SK-N-SH treated with all-trans-retinoic acid at 6 μM for 48 hours (cell line): ENCODE measurements around the gene TNNI2.

Experiments used
- ATAC-seq: fragments of 200-7000 bp; cut with Tn5 transposase; 3 replicates; pipeline ENCODE4 v1.9.1; 2020; ENCODE audit warnings: mild to moderate bottlenecking, moderate library complexity
- ARNTL ChIP-seq: fragments of 450-650 bp; formaldehyde crosslinking; IDR thresholded peaks from 2 replicates; pipeline ENCODE4 v1.5.0; 2020; ENCODE audit warnings: low read depth, mild to moderate bottlenecking, moderate library complexity, borderline replicate concordance
- BACH2 ChIP-seq: fragments of 250-450 bp; sonication (Bioruptor Pico); IDR thresholded peaks from 2 replicates; pipeline ENCODE4 v1.9.0; 2021; ENCODE audit warnings: mild to moderate bottlenecking, borderline replicate concordance
- CSDC2 ChIP-seq: fragments of 250-450 bp; sonication (Bioruptor Pico); IDR thresholded peaks from 2 replicates; pipeline ENCODE4 v1.5.0; 2020; ENCODE audit warnings: mild to moderate bottlenecking, moderate library complexity
- CSRNP3 ChIP-seq: fragments of 250-450 bp; sonication (Bioruptor Pico); IDR thresholded peaks from 2 replicates; pipeline ENCODE4 v1.5.1; 2021; ENCODE audit warnings: mild to moderate bottlenecking, moderate library complexity
- ESRRG ChIP-seq: fragments of 250-450 bp; sonication (Bioruptor Pico); IDR thresholded peaks from 2 replicates; pipeline ENCODE4 v1.6.1; 2021; ENCODE audit warnings: mild to moderate bottlenecking
- GLIS3 ChIP-seq: fragments of 250-450 bp; sonication (Bioruptor Pico); IDR thresholded peaks from 2 replicates; pipeline ENCODE4 v1.5.0; 2020; ENCODE audit warnings: mild to moderate bottlenecking, moderate library complexity
- ISL1 ChIP-seq: fragments of 250-450 bp; sonication (Bioruptor Pico); IDR thresholded peaks from 2 replicates; pipeline ENCODE4 v2.1.2; 2022; ENCODE audit warnings: mild to moderate bottlenecking, moderate library complexity
- OSR1 ChIP-seq: fragments of 250-450 bp; sonication (Bioruptor Pico); IDR thresholded peaks from 2 replicates; pipeline ENCODE4 v1.8.0; 2022; ENCODE audit warnings: moderate library complexity, mild to moderate bottlenecking, inconsistent platforms
- PPARA ChIP-seq: fragments of 250-450 bp; sonication (Bioruptor Pico); IDR thresholded peaks from 2 replicates; pipeline ENCODE4 v1.5.0; 2020; ENCODE audit warnings: mild to moderate bottlenecking, borderline replicate concordance
- SNAI2 ChIP-seq: fragments of 250-450 bp; sonication (Bioruptor Pico); IDR thresholded peaks from 2 replicates; pipeline ENCODE4 v1.5.0; 2020; ENCODE audit warnings: mild to moderate bottlenecking, moderate library complexity
- TOX ChIP-seq: fragments of 250-450 bp; sonication (Bioruptor Pico); IDR thresholded peaks from 2 replicates; pipeline ENCODE4 v1.8.0; 2021; ENCODE audit warnings: mild to moderate bottlenecking, moderate library complexity, borderline replicate concordance
- ZC3H10 ChIP-seq: fragments of 250-450 bp; sonication (Bioruptor Pico); IDR thresholded peaks from 2 replicates; pipeline ENCODE4 v1.5.1; 2021; ENCODE audit warnings: mild to moderate bottlenecking, moderate library complexity
- ZFP3 ChIP-seq: fragments of 250-450 bp; sonication (Bioruptor Pico); IDR thresholded peaks from 2 replicates; pipeline ENCODE4 v1.5.0; 2020; ENCODE audit warnings: mild to moderate bottlenecking, moderate library complexity
- ZFP30 ChIP-seq: fragments of 450-650 bp; formaldehyde crosslinking; IDR thresholded peaks from 2 replicates; pipeline ENCODE4 v1.5.0; 2022; ENCODE audit warnings: mild to moderate bottlenecking, moderate library complexity
- ZNF565 ChIP-seq: fragments of 450-650 bp; formaldehyde crosslinking; conservative IDR thresholded peaks from 2 replicates; pipeline ENCODE4 v1.5.0; 2020; ENCODE audit warnings: low read depth, mild to moderate bottlenecking, moderate library complexity
- ZNF70 ChIP-seq: fragments of 450-650 bp; formaldehyde crosslinking; IDR thresholded peaks from 2 replicates; pipeline ENCODE4 v1.5.0; 2020; ENCODE audit warnings: mild to moderate bottlenecking, moderate library complexity
- ZNF8 ChIP-seq: fragments of 450-650 bp; formaldehyde crosslinking; IDR thresholded peaks from 2 replicates; pipeline ENCODE4 v1.5.0; 2020; ENCODE audit warnings: mild to moderate bottlenecking, moderate library complexity
- TF ChIP-seq, protein P1 (sequence below): fragments of 250-450 bp; sonication (Bioruptor Pico); IDR thresholded peaks from 2 replicates; pipeline ENCODE4 v1.8.0; 2021; ENCODE audit warnings: low read depth, mild to moderate bottlenecking, moderate library complexity, borderline replicate concordance
- TF ChIP-seq, protein P2 (sequence below): fragments of 250-450 bp; sonication (Bioruptor Pico); IDR thresholded peaks from 2 replicates; pipeline ENCODE4 v1.8.0; 2020; ENCODE audit warnings: mild to moderate bottlenecking, moderate library complexity, borderline replicate concordance
- TF ChIP-seq, protein P3 (sequence below): fragments of 250-450 bp; sonication (Bioruptor Pico); IDR thresholded peaks from 2 replicates; pipeline ENCODE4 v1.5.0; 2020; ENCODE audit warnings: mild to moderate bottlenecking, moderate library complexity

TNNI2 gene

DNA sequence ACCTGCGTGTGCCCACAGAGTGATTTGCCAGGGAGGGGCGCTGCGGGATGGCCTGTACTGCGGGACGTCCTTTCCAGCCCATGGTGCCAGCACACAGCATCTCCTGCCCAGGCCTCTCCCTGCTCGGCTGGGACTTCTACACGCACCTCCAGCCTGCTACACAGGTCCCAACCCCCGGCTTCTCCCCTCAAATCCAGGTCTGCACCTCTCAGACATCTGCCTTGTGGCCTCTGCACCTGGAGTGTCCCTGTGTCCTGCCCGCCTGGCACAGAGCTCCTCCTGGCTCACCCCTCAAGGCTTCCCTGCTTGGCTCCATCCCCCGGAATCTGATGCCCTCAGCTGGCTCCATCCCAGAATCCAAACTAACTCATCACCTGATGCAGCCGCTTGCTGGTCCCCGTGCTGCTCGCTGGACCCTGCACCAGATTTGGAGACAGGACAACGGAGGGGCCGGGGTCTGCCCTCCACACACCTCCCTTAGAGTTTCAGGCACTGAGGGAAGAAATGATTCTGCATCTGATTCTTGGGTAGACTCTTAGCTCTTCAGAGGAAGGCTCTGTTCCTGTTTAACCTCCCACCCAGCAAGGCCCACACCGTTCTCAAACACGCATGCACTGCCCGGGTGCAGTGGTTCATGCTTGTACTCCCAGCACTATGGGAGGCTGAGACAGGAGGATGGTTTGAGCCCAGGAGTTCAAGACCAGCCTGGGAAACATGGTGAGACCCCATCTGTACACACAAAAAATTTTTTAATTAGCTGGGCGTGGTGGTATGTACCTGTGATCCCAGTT is 10.1 kb downstream of the TNNI2 start (continued):
- TF ChIP-seq, protein P1, sequence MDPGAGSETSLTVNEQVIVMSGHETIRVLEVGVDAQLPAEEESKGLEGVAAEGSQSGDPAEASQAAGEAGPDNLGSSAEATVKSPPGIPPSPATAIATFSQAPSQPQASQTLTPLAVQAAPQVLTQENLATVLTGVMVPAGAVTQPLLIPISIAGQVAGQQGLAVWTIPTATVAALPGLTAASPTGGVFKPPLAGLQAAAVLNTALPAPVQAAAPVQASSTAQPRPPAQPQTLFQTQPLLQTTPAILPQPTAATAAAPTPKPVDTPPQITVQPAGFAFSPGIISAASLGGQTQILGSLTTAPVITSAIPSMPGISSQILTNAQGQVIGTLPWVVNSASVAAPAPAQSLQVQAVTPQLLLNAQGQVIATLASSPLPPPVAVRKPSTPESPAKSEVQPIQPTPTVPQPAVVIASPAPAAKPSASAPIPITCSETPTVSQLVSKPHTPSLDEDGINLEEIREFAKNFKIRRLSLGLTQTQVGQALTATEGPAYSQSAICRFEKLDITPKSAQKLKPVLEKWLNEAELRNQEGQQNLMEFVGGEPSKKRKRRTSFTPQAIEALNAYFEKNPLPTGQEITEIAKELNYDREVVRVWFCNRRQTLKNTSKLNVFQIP (CRISPR knock-in tag), result no peak
- TF ChIP-seq ARNTL (CRISPR knock-in tag) (no peak), ZC3H10 (CRISPR knock-in tag) (no peak)

- TF ChIP-seq ISL1 (CRISPR knock-in tag) (no peak), CSDC2 (CRISPR knock-in tag) (no peak), SNAI2 (CRISPR knock-in tag) (no peak), ZNF70 (CRISPR knock-in tag) (no peak), ARNTL (CRISPR knock-in tag) (no peak), CSRNP3 (no peak), ZNF565 (CRISPR knock-in tag) (no peak), BACH2 (CRISPR knock-in tag) (no peak), GLIS3 (CRISPR knock-in tag) (no peak), ZNF8 (CRISPR knock-in tag) (no peak), TOX (CRISPR knock-in tag) (no peak), ESRRG (CRISPR knock-in tag) (no peak), PPARA (CRISPR knock-in tag) (no peak), ZFP3 (CRISPR knock-in tag) (no peak), ZFP30 (CRISPR knock-in tag) (no peak), OSR1 (no peak)
- TF ChIP-seq, protein P2, sequence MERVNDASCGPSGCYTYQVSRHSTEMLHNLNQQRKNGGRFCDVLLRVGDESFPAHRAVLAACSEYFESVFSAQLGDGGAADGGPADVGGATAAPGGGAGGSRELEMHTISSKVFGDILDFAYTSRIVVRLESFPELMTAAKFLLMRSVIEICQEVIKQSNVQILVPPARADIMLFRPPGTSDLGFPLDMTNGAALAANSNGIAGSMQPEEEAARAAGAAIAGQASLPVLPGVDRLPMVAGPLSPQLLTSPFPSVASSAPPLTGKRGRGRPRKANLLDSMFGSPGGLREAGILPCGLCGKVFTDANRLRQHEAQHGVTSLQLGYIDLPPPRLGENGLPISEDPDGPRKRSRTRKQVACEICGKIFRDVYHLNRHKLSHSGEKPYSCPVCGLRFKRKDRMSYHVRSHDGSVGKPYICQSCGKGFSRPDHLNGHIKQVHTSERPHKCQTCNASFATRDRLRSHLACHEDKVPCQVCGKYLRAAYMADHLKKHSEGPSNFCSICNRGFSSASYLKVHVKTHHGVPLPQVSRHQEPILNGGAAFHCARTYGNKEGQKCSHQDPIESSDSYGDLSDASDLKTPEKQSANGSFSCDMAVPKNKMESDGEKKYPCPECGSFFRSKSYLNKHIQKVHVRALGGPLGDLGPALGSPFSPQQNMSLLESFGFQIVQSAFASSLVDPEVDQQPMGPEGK (CRISPR knock-in tag), result no peak
- TF ChIP-seq, protein P3, sequence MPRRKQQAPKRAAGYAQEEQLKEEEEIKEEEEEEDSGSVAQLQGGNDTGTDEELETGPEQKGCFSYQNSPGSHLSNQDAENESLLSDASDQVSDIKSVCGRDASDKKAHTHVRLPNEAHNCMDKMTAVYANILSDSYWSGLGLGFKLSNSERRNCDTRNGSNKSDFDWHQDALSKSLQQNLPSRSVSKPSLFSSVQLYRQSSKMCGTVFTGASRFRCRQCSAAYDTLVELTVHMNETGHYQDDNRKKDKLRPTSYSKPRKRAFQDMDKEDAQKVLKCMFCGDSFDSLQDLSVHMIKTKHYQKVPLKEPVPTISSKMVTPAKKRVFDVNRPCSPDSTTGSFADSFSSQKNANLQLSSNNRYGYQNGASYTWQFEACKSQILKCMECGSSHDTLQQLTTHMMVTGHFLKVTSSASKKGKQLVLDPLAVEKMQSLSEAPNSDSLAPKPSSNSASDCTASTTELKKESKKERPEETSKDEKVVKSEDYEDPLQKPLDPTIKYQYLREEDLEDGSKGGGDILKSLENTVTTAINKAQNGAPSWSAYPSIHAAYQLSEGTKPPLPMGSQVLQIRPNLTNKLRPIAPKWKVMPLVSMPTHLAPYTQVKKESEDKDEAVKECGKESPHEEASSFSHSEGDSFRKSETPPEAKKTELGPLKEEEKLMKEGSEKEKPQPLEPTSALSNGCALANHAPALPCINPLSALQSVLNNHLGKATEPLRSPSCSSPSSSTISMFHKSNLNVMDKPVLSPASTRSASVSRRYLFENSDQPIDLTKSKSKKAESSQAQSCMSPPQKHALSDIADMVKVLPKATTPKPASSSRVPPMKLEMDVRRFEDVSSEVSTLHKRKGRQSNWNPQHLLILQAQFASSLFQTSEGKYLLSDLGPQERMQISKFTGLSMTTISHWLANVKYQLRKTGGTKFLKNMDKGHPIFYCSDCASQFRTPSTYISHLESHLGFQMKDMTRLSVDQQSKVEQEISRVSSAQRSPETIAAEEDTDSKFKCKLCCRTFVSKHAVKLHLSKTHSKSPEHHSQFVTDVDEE, result no peak
- TF ChIP-seq, protein P1 (CRISPR knock-in tag), result no peak
- no peak for ATAC-seq
These were observed 12.8 kb downstream of the TNNI2 start for GRCh38 chr11:1851468-1852180.
